ENCODE data around the gene FAM240B. TPM values are rescaled to one million over a fixed set of nuclear protein-coding genes. Genes with fewer than 3 reads are reported as not detected.

Gene FAM240B
- polyA plus RNA-seq, 3 donors: not detected

DNA sequence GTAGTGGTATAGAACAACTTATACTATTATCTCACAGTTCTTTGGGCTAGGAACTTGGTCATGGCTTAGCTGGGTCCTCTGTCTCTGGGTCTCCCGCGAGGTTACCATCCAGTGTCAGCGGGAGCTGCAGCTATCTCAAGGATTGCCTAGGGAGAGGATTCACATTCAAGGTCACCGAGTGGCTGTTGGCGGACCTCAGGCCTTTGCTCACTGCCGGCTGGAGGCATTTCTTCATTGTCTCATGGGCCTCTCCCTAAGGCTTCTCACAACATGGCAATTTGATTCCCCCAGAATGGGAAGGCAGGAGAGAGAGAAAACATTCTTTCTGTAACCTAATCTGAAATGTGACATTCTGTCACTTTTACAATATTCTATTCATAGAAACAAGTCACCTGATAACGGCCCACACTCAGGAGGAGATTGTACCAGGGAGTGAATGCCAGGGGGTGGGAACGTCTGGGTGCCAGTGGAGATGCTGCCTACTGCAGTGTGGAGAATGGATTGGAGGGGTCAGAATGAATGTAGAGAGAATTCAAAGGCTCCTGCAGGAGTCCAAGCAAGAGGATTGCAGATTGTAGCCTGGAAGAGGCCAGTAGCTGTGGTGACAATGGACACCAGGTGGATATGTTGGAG lies 70.1 kb downstream of the FAM240B start:
- no peaks in the 10 kb centered on the region for H3K79me2 ChIP-seq (ENCODE audit: insufficient read depth, low read length)
- H3K27me3 Mint-ChIP-seq (ENCODE audit: low read depth in 3 of 3): peaks cover 5 to 15% (median 8%) of the 10 kb centered on the region in 3 donors
- H3K27ac Mint-ChIP-seq: no peak overlapping the region
- H3K27ac ChIP-seq (ENCODE audit: low read depth in 1 of 2, low read length in 2 of 2): no peak overlapping the region
- H3K27me3 ChIP-seq (ENCODE audit: control insufficient read depth in 2 of 2, insufficient read depth in 2 of 2, low read length in 2 of 2): no peaks in the 10 kb centered on the region
- no peaks in the 10 kb centered on the region for H3K9me3 ChIP-seq (replicated peaks in 1 of 2; ENCODE audit: control insufficient read depth in 1 of 2, insufficient read depth in 1 of 2, low read length in 2 of 2)
- no peaks in the 10 kb centered on the region for H4K20me1 ChIP-seq (ENCODE audit: insufficient read depth, low read length)
- TF ChIP-seq, protein P1, sequence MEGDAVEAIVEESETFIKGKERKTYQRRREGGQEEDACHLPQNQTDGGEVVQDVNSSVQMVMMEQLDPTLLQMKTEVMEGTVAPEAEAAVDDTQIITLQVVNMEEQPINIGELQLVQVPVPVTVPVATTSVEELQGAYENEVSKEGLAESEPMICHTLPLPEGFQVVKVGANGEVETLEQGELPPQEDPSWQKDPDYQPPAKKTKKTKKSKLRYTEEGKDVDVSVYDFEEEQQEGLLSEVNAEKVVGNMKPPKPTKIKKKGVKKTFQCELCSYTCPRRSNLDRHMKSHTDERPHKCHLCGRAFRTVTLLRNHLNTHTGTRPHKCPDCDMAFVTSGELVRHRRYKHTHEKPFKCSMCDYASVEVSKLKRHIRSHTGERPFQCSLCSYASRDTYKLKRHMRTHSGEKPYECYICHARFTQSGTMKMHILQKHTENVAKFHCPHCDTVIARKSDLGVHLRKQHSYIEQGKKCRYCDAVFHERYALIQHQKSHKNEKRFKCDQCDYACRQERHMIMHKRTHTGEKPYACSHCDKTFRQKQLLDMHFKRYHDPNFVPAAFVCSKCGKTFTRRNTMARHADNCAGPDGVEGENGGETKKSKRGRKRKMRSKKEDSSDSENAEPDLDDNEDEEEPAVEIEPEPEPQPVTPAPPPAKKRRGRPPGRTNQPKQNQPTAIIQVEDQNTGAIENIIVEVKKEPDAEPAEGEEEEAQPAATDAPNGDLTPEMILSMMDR (IDR thresholded peaks at IDR 0.05): no peak
- H3K36me3 ChIP-seq (replicated peaks in 1 of 2; ENCODE audit: control insufficient read depth in 1 of 2, insufficient read depth in 2 of 2, low read length in 2 of 2): no peaks in the 10 kb centered on the region
- no peak overlapping the region for H3K4me3 ChIP-seq (replicated peaks in 1 of 3; ENCODE audit: low read depth in 2 of 3, low read length in 3 of 3)
- H3K9ac ChIP-seq (ENCODE audit: insufficient read depth, low read length, poor library complexity, severe bottlenecking): no peak overlapping the region
- H2AFZ ChIP-seq (ENCODE audit: insufficient read depth, low read depth, low read length, poor library complexity, severe bottlenecking): no peak overlapping the region
- no peak overlapping the region for H3K4me3 Mint-ChIP-seq
- no peaks in the 10 kb centered on the region for H3K4me1 ChIP-seq (ENCODE audit: control insufficient read depth in 1 of 2, insufficient read depth in 2 of 2, low read length in 2 of 2)
- no peak for DNase-seq
- H3K4me1 Mint-ChIP-seq: no peaks in the 10 kb centered on the region
- H3K36me3 Mint-ChIP-seq: no peaks in the 10 kb centered on the region
- H3K9me3 Mint-ChIP-seq: peaks cover 0 to 5% (median 0%) of the 10 kb centered on the region in 7 donors
- H3K4me2 ChIP-seq (replicated peaks; ENCODE audit: extremely low read depth, low read length, poor library complexity, severe bottlenecking): no peak overlapping the region
- WGBS (ENCODE audit: insufficient coverage): 89% methylated on average over 7 of the region's 8 CpGs
- intact Hi-C loops (cut with micrococcal nuclease): no loop called here

DNA sequence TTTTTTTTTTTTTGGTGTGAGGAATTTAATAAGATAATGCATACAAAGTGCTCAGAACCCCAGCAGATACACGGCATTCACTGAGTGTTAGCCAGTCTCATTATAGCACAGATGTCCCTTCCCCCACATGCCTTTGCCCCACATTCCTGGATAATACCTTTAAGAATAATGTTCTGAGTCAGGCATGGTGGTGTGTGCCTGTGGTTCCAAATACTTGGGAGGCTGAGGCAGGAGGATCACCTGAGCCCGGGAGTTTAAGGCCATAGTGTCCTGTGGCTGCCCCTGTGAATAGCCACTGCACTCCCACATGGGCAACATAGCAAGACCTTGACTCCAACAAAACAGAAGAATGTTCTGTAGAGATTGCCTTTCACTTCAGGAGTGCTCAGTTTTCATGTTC lies 75.3 kb downstream of the FAM240B start:
- Mint-ChIP-seq H3K27me3 (ENCODE audit: low read depth in 3 of 3) (peaks cover 2 to 7% (median 3%) of the 10 kb centered on the region in 3 donors), H3K27ac (no peak overlapping the region), H3K9me3 (peaks cover 0 to 5% (median 0%) of the 10 kb centered on the region in 7 donors), H3K4me1 (no peaks in the 10 kb centered on the region), H3K36me3 (no peaks in the 10 kb centered on the region), H3K4me3 (no peak overlapping the region)
- Histone ChIP-seq H3K4me1 (ENCODE audit: control insufficient read depth in 1 of 2, insufficient read depth in 2 of 2, low read length in 2 of 2) (no peaks in the 10 kb centered on the region), H3K79me2 (ENCODE audit: insufficient read depth, low read length) (no peaks in the 10 kb centered on the region), H3K36me3 (replicated peaks in 1 of 2; ENCODE audit: control insufficient read depth in 1 of 2, insufficient read depth in 2 of 2, low read length in 2 of 2) (no peaks in the 10 kb centered on the region), H3K27ac (ENCODE audit: low read depth in 1 of 2, low read length in 2 of 2) (no peak overlapping the region), H3K9me3 (replicated peaks in 1 of 2; ENCODE audit: control insufficient read depth in 1 of 2, insufficient read depth in 1 of 2, low read length in 2 of 2) (no peaks in the 10 kb centered on the region), H4K20me1 (ENCODE audit: insufficient read depth, low read length) (no peaks in the 10 kb centered on the region), H3K9ac (ENCODE audit: insufficient read depth, low read length, poor library complexity, severe bottlenecking) (no peak overlapping the region), H3K4me3 (replicated peaks in 1 of 3; ENCODE audit: low read depth in 2 of 3, low read length in 3 of 3) (no peak overlapping the region), H2AFZ (ENCODE audit: insufficient read depth, low read depth, low read length, poor library complexity, severe bottlenecking) (no peak overlapping the region), H3K27me3 (ENCODE audit: control insufficient read depth in 2 of 2, insufficient read depth in 2 of 2, low read length in 2 of 2) (no peaks in the 10 kb centered on the region), H3K4me2 (replicated peaks; ENCODE audit: extremely low read depth, low read length, poor library complexity, severe bottlenecking) (no peak overlapping the region)
- no peak for DNase-seq
- WGBS (ENCODE audit: insufficient coverage): 0% methylated on average over 1 of the region's 2 CpGs
- intact Hi-C loops (cut with micrococcal nuclease): no loop called here
- TF ChIP-seq, protein P1 (IDR thresholded peaks at IDR 0.05): no peak

Small RNA genes within 50 kb of the gene (small RNA-seq; reads per million reads assigned to genes)
- gene RNU6-765P (ENCODE audit: insufficient read length, low read depth): not detected

Other genes with a start within 250 kb of the FAM240B start
- gene ANKRD18A, start 99.5 kb downstream of the FAM240B start, polyA plus RNA-seq: under 1 TPM in 1 of 3 donors, not detected in 2; 0.10 TPM